Heart left ventricle (tissue), 16 donors: Measurements from ENCODE around the gene MPPE1. TPM values are rescaled to one million over a fixed set of nuclear protein-coding genes. Genes with fewer than 3 reads are reported as not detected.
"Not testable (repeated sequence)": the region's sequence is repeated elsewhere in the genome, so short reads cannot be mapped to it uniquely, and the experiment has no call there.

ENCODE experiments used
- ATAC-seq, 4 donors: fragments of 200-7000 bp; cut with Tn5 transposase; one replicate each; pipeline ENCODE4 v1.9.1; 2020 to 2022; ENCODE audit warnings: moderate library complexity in 4 of 4, mild to moderate bottlenecking in 3 of 4, moderate number of reproducible peaks in 1 of 4
- DNase-seq, 5 donors: peaks; one replicate each; pipeline ENCODE4 v3.0.0-alpha.2; 2020
- H3K27ac ChIP-seq, 12 donors: fragments of 200-600 bp; sonication (generic) in 4 of 12; one replicate each; pipeline versions ENCODE4 v1.5.0 to v1.8.0; 2016 to 2022; ENCODE audit warnings: mild to moderate bottlenecking in 2 of 12
- H3K27me3 ChIP-seq, 9 donors: fragments of 200-600 bp; sonication (generic) in 2 of 9; one replicate each; pipeline versions ENCODE4 v1.5.1 to v1.8.0; 2016 to 2022; ENCODE audit warnings: mild to moderate bottlenecking in 3 of 9
- H3K36me3 ChIP-seq, 9 donors: fragments of 200-600 bp; sonication (generic) in 2 of 9; one replicate each; pipeline versions ENCODE4 v1.5.0 to v1.8.0; 2018 to 2022; ENCODE audit warnings: mild to moderate bottlenecking in 2 of 9
- H3K4me1 ChIP-seq, 12 donors: fragments of 200-600 bp; sonication (generic) in 4 of 12; one replicate each; pipeline versions ENCODE4 v1.5.0 to v1.8.0; 2016 to 2022; ENCODE audit warnings: mild to moderate bottlenecking in 3 of 12
- H3K4me3 ChIP-seq, 12 donors: fragments of 200-600 bp; sonication (generic) in 4 of 12; one replicate each; pipeline versions ENCODE4 v1.5.0 to v1.8.0; 2017 to 2022; ENCODE audit warnings: mild to moderate bottlenecking in 9 of 12, moderate library complexity in 4 of 12
- H3K9me3 ChIP-seq, 12 donors: fragments of 200-600 bp; sonication (generic) in 4 of 12; one replicate each; pipeline versions ENCODE4 v1.5.0 to v1.8.0; 2016 to 2022; ENCODE audit warnings: mild to moderate bottlenecking in 1 of 12
- POLR2A ChIP-seq, 2 donors: fragments of 450-650 bp; IDR thresholded peaks; one replicate each; pipeline ENCODE4 v1.6.1; 2017; ENCODE audit warnings: antibody characterized with exemption in 2 of 2, mild to moderate bottlenecking in 2 of 2, moderate library complexity in 2 of 2
- WGBS, 4 donors: extraction: QIAGEN DNeasy Blood & Tissue Kit in 2 of 4; methylation state at CpG; one replicate each; pipeline versions ENCODE4 v1.1.5 to v1.1.7; 2013 to 2018; 5-methylcytosine and 5-hydroxymethylcytosine counted together
- intact Hi-C, 10 donors: fragments of 100-400 bp; cut with DNase I; formaldehyde crosslinking; loops; one replicate each; pipeline versions ENCODE4 v1.11.1 to v1.14.2; 2022
- polyA plus RNA-seq, 2 donors: library from polyadenylated mRNA; stranded (reverse); fragments of 200-250 nt; gene quantifications; one replicate each; pipeline ENCODE4 v1.2.3, GENCODE V29; 2013
- total RNA-seq, 9 donors: library from RNA; depleted of rRNA in 2 of 9; stranded (reverse); fragments of >200 nt in 2 of 9; fragmentation: NEBNext Ultra II Directional in 3 of 9; extraction: Animal tissue kit (Norgen Biotek cat#: 25700) in 3 of 9; gene quantifications; one replicate each; pipeline versions ENCODE4 v1.1.0 to v1.2.4, GENCODE V29; 2016 to 2023
- TF ChIP-seq, protein P1 (sequence below), 12 donors: fragments of 200-600 bp; sonication (generic) in 4 of 12; IDR thresholded peaks; one replicate each; pipeline versions ENCODE4 v1.5.0 to v1.8.0; 2018 to 2022; ENCODE audit warnings: antibody characterized with exemption in 12 of 12, mild to moderate bottlenecking in 5 of 12
- donor health status: ischemic (EF 13 %, LVEDD 7.1; RV severe dilation, severe dysfunction).
- donor health status: healthy with polysubstance abuse.
- donor health status: DM: no; HTN: yes; CAD: no.
- donor health status: DM: no; HTN: no; CAD: no.
- donor health status: ischemic (EF 25% LVEDD 6.9; RV normal size, moderate dysfunction).
- donor health status: ischemic (EF 25% LVEDD 5.7; RV mildly dilated, moderate dysfunction).
- donor health status: healthy.
- donor health status: DM: yes; HTN: yes; CAD: no.
- donor health status: ischemic (EF 35%, LVEDD 5.7; RV mildly dilated, moderate dysfunction).
- donor health status: nonischemic (EF 11% LVEDD 7.7; RV severe dilation, severe dysfunction).
- donor health status: DM: yes; HTN: yes; CAD: no.
- donor health status: PGD.
- donor health status: ischemic (EF 29% LVEDD 5.4; RV normal size, mild dysfunction).
- donor health status: nonischemic (EF 23%, LVEDD 6.1; RV moderate dilation, normal function).

The MPPE1 gene
- total and polyA plus RNA-seq, 11 donors, result 17.8 to 45.5 (median 29.6) TPM

DNA sequence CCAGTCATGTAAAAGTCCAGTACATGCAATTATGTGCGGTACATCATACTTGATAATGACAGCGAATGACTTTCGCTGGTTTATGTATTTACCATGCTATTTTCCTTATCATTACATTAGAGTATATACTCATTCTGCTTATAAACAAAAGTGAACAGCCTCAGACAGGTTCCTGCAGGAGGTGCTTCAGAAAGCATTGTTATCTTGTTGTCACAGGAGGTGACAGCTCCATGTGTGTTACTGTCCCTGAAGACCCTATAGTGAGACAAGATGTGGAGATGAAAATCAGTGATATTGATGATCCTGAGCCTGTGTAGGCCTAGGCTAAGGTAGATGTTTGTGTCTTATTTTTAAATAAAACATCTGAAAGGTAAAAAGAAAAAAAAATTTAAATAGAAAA is 15.3 kb upstream of the MPPE1 start:
- H3K4me1 ChIP-seq, result peaks cover 0 to 8% (median 0%) of the 10 kb centered on the region in 12 donors
- H3K27ac ChIP-seq, result no peak overlapping the region
- H3K9me3 ChIP-seq, result no peaks in the 10 kb centered on the region
- intact Hi-C loops, result no loop called here
- WGBS, 4 donors, result 94 to 98% (median 97%) methylated on average over 3 of the region's 3 CpGs
- no peak for TF ChIP-seq POLR2A (IDR thresholded peaks at IDR 0.05)
- TF ChIP-seq, protein P1, sequence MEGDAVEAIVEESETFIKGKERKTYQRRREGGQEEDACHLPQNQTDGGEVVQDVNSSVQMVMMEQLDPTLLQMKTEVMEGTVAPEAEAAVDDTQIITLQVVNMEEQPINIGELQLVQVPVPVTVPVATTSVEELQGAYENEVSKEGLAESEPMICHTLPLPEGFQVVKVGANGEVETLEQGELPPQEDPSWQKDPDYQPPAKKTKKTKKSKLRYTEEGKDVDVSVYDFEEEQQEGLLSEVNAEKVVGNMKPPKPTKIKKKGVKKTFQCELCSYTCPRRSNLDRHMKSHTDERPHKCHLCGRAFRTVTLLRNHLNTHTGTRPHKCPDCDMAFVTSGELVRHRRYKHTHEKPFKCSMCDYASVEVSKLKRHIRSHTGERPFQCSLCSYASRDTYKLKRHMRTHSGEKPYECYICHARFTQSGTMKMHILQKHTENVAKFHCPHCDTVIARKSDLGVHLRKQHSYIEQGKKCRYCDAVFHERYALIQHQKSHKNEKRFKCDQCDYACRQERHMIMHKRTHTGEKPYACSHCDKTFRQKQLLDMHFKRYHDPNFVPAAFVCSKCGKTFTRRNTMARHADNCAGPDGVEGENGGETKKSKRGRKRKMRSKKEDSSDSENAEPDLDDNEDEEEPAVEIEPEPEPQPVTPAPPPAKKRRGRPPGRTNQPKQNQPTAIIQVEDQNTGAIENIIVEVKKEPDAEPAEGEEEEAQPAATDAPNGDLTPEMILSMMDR (IDR thresholded peaks at IDR 0.05), result no peak
- ATAC-seq (no peak), DNase-seq (no peak)
- no peaks in the 10 kb centered on the region for H3K27me3 ChIP-seq
- H3K4me3 ChIP-seq, result no peak overlapping the region
- H3K36me3 ChIP-seq, result no peaks in the 10 kb centered on the region

DNA sequence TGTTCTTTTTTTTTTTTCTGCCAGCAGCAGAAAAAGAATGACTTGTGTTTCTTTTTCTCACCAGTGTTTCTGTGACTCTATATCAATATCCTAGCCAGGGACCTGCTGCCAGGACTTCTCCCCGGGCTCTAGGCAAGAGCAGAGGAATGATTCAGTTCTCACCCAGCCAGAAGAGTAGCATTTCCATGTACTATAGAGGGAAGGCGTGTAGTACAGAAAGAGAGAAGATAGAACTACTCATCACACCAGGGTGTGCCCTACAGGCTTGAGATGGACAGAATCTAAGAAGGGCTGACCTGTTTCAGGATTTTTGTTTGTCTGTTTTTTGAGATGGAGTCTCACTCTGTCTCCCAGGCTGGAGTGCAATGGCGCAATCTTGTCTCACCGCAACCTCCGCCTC is 11.4 kb upstream of the MPPE1 start:
- 80 to 89% (median 85%) methylated on average over 5 of the region's 5 CpGs for WGBS, 4 donors
- H3K4me3 ChIP-seq, ATAC-seq, DNase-seq, H3K27ac ChIP-seq, H3K9me3 ChIP-seq, H3K4me1 ChIP-seq, H3K36me3 ChIP-seq, H3K27me3 ChIP-seq: not testable (repeated sequence)
- intact Hi-C loops, result loop anchor here in 1 of 10 donors (10.0 kb wide), 1 partner anchor 1325 kb away; no protein-coding TSS in a partner anchor

DNA sequence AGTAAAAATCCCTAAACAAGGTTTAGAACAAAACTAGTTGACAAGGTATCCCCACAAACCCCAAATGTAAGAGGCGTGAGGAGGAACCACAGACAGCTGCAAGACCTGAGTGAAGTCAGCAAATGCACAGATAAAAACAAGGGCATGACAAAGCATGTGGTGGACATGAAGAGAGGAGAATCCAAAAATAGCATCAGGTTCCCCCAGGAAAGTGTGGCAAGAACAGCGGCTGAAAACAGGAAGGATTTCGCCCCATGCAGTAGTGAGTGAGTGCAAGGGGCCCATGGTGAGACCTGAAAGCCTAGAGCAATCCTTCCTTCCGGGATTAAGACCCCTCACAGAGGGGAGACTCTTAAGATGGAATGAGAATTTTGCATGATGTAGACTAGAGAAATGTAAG is 8.8 kb upstream of the MPPE1 start:
- H3K36me3 ChIP-seq, H3K27me3 ChIP-seq, H3K9me3 ChIP-seq, H3K4me1 ChIP-seq, H3K4me3 ChIP-seq, DNase-seq: not testable (repeated sequence)
- peak overlapping the region in 1 of 12 donors; percentile 3 for H3K27ac ChIP-seq
- intact Hi-C loops, result loop anchor here in 1 of 10 donors (10.0 kb wide), 1 partner anchor 1322 kb away; no protein-coding TSS in a partner anchor
- peak; percentile 42 to 83 (median 78) for ATAC-seq
- 29 to 58% (median 47%) methylated on average over 4 of the region's 4 CpGs for WGBS, 4 donors

- intact Hi-C loops, result loop anchor here in 9 of 10 donors (2.0 to 10.0 kb wide), 5 partner anchors 55 to 1315 kb away; partner anchors contain the start of genes CHMP1B (in 7 of the 9) and IMPA2 (in 3 of the 9)
- H3K9me3 ChIP-seq, result no peaks in the 10 kb centered on the region
- WGBS, 4 donors, result 42 to 49% (median 47%) methylated on average over 2 of the region's 2 CpGs
- H3K27me3 ChIP-seq, result no peaks in the 10 kb centered on the region
- H3K4me1 ChIP-seq, result peaks cover 0 to 34% (median 17%) of the 10 kb centered on the region in 12 donors
- H3K4me3 ChIP-seq, result peak overlapping the region in 9 of 12 donors; percentile 65 to 95 (median 77)
- H3K27ac ChIP-seq, result peak overlapping the region; percentile 95 to 100 (median 98)
- TF ChIP-seq, protein P1 (IDR thresholded peaks at IDR 0.05), result no peak
- no peak for TF ChIP-seq POLR2A (IDR thresholded peaks at IDR 0.05)
- H3K36me3 ChIP-seq, result peaks cover 0 to 14% (median 8%) of the 10 kb centered on the region in 9 donors
- ATAC-seq (peak in 2 of 4 donors; percentile 12 to 29), DNase-seq (no peak)
Observed at GRCh38 chr18:11909591-11910026, 1.5 kb upstream of the MPPE1 start.

DNA sequence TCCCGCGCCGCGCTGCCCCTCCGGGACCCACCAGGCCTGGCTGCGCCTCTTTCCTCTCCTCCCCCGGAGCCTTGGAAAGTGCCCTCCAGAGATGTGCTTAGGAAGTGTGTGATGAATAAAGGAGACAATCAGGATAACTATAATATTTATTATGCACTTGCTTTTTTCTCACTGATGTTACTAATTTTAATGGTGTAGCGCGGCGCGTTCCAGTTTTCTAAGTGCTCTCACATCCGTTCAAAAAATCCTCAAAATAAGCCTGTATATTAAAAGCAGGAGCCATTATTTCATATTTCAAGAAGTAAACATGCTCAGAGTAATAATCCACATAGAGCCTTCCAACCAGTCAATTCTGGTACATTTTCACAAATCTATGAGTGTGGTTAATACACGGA is 941 bp upstream of the MPPE1 start:
- ATAC-seq (peak in 1 of 4 donors; percentile 48), DNase-seq (peak in 1 of 5 donors; percentile 58)
- Histone ChIP-seq H3K9me3 (no peaks in the 10 kb centered on the region), H3K4me1 (peaks cover 0 to 34% (median 17%) of the 10 kb centered on the region in 12 donors), H3K27ac (peak overlapping the region; percentile 95 to 100 (median 98)), H3K36me3 (peaks cover 0 to 20% (median 12%) of the 10 kb centered on the region in 9 donors), H3K27me3 (no peaks in the 10 kb centered on the region), H3K4me3 (peak overlapping the region; percentile 62 to 95 (median 78))
- intact Hi-C loops, result loop anchor here in 9 of 10 donors (2.0 to 10.0 kb wide), 4 partner anchors 54 to 72 kb away; partner anchors contain the start of genes CHMP1B (in 7 of the 9) and IMPA2 (in 3 of the 9)
- TF ChIP-seq POLR2A (IDR thresholded peaks at IDR 0.05), result no peak
- TF ChIP-seq, protein P1 (IDR thresholded peaks at IDR 0.05), result no peak
- 5 to 11% (median 6%) methylated on average over 12 to 13 of the region's 13 CpGs for WGBS, 4 donors
